HG02610 (cell line): Measurements from ENCODE around the gene BABAM2.

ENCODE experiments used
- ATAC-seq: cut with Tn5 transposase; IDR thresholded peaks from one replicate; pipeline ENCODE4 v1.9.1; 2021; ENCODE audit warnings: mild to moderate bottlenecking, moderate library complexity; ENCODE audit not compliant: unreplicated experiment

BABAM2 gene

GRCh38 chr2:28387082-28387960 lies 496.8 kb downstream of the BABAM2 start:
- no peak for ATAC-seq
